EL (cell line): ENCODE measurements around the gene DLX4.

Experiments
- DNase-seq: peaks from one replicate; pipeline ENCODE4 v3.0.0-alpha.2; 2016

DLX4 gene

GRCh38 chr17:50020841-50021599 is 52.0 kb downstream of the DLX4 start:
- DNase-seq, result no peak

- no peak for DNase-seq
These were observed 52.8 kb downstream of the DLX4 start for GRCh38 chr17:50021681-50022370.

DNA sequence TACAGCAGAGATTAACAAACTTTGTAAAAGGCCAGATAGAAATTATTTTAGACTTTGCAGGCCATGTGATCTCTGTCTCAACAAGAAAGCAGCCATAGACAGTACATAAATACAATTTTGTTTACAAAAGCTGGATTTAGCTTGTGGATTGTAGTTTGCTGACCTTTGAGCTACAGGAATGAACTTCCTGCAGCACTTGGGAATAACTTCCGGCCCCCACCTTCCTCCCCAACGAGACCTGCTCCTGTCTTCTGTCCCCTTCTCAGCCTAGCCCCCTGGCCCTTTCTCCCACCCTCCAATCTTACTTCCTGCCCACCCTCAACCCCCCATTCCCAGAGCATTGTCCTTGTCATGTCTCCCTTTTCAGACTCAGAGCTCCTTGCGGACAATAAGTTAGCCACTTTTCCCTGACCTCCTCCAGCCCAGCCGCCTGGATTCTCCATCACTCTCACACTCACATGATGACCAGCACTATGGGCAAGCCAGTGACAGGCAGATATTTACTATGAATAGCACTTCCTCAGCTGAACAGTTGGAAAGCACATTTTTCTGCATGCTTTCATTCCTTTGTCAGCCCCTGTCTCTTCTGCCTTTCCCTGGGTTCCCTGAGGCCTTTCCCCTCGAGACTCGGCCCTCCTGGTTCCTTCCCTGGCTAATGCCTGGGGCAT is 53.6 kb downstream of the DLX4 start:
- DNase-seq, result no peak

DNA sequence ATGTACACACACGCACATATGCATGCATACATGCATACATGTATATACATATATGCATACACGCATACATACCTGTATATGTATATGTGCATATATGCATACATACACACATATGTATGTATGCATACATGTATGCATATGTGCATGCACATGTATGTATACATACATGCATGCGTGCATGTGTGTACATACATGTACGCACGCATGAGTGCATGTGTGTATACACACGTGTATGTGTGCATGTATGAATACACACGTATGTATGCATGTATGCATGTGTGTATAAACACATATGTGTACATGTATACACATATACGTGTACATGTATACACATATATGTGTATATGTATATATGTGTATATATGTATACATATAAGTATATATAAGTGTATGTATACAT is 54.5 kb downstream of the DLX4 start:
- no peak for DNase-seq
